Ishikawa (cell line): ENCODE results near the gene GPD2.

Experiments
- CEBPB ChIP-seq: IDR thresholded peaks from 2 replicates; pipeline ENCODE4 v1.6.1; 2012
- CREB1 ChIP-seq: IDR thresholded peaks from 2 replicates; pipeline ENCODE4 v1.6.1; 2012; ENCODE audit warnings: low read depth
- EGR1 ChIP-seq: IDR thresholded peaks from 2 replicates; pipeline ENCODE4 v1.6.1; 2012
- EP300 ChIP-seq: IDR thresholded peaks from 2 replicates; pipeline ENCODE4 v1.6.1; 2012; ENCODE audit warnings: borderline replicate concordance
- FOXM1 ChIP-seq: IDR thresholded peaks from 2 replicates; pipeline ENCODE4 v1.6.1; 2012; ENCODE audit warnings: low read depth, borderline replicate concordance
- NFIC ChIP-seq: IDR thresholded peaks from 2 replicates; pipeline ENCODE4 v1.6.1; 2012
- RAD21 ChIP-seq: IDR thresholded peaks from 2 replicates; pipeline ENCODE4 v1.6.1; 2012; ENCODE audit warnings: low read depth
- REST ChIP-seq: IDR thresholded peaks from 2 replicates; pipeline ENCODE4 v1.6.1; 2012; ENCODE audit warnings: low read depth, mild to moderate bottlenecking
- TAF1 ChIP-seq: IDR thresholded peaks from 2 replicates; pipeline ENCODE4 v1.6.1; 2012; ENCODE audit warnings: low read depth, mild to moderate bottlenecking
- TCF12 ChIP-seq: IDR thresholded peaks from 2 replicates; pipeline ENCODE4 v1.6.1; 2012; ENCODE audit warnings: low read depth
- TEAD4 ChIP-seq: IDR thresholded peaks from 2 replicates; pipeline ENCODE4 v1.6.1; 2012
- YY1 ChIP-seq: IDR thresholded peaks from 2 replicates; pipeline ENCODE4 v1.6.1; 2012; ENCODE audit warnings: low read depth
- ZBTB7A ChIP-seq: IDR thresholded peaks from 2 replicates; pipeline ENCODE4 v1.6.1; 2012; ENCODE audit warnings: low read depth
- TF ChIP-seq, protein P1 (sequence below): IDR thresholded peaks from 2 replicates; pipeline ENCODE4 v1.6.1; 2012
- TF ChIP-seq, protein P2 (sequence below): IDR thresholded peaks from 2 replicates; pipeline ENCODE4 v1.6.1; 2012

The GPD2 gene

DNA sequence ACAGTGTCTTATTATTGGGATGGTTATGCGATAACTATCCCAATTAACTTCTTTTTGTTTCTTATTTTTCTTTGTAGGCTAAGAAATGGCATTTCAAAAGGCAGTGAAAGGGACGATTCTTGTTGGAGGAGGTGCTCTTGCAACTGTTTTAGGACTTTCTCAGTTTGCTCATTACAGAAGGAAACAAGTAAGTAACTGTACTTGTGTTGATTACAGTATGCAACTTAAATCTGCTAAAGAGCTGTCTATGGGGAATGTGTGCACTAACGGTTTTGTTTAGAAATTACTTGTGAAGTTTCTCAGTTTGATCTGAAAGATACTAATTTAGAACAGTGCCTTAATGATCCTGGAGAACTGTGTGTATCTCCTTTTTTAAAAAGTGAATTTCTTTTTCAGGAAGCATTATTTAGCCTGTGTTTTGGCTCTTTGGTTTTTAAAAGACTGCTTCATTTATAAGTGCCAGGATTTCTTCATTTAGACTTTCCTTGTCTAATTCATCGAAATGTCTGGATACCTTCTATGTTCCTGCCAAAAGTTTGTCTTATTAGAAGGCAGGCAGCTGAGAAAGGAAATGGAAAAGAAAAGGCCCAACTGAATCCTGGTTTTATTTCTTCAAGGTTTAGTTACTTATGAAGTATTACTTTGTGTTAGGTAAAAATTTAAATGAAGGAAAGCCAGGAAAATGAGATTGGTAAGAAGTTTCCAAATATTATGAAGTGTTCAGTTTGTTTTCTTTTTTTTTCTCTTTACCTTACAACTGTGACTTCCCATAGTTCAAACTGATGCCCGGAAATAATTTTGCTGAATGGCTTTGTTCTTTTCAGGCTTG, 40.1 kb downstream of the GPD2 start:
- TF ChIP-seq TCF12 (no peak), TEAD4 (no peak), ZBTB7A (no peak), NFIC (no peak), YY1 (no peak), EP300 (no peak), TAF1 (no peak)
- TF ChIP-seq, protein P1, sequence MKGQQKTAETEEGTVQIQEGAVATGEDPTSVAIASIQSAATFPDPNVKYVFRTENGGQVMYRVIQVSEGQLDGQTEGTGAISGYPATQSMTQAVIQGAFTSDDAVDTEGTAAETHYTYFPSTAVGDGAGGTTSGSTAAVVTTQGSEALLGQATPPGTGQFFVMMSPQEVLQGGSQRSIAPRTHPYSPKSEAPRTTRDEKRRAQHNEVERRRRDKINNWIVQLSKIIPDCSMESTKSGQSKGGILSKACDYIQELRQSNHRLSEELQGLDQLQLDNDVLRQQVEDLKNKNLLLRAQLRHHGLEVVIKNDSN: no peak
- TF ChIP-seq, protein P2, sequence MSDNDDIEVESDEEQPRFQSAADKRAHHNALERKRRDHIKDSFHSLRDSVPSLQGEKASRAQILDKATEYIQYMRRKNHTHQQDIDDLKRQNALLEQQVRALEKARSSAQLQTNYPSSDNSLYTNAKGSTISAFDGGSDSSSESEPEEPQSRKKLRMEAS: no peak

DNA sequence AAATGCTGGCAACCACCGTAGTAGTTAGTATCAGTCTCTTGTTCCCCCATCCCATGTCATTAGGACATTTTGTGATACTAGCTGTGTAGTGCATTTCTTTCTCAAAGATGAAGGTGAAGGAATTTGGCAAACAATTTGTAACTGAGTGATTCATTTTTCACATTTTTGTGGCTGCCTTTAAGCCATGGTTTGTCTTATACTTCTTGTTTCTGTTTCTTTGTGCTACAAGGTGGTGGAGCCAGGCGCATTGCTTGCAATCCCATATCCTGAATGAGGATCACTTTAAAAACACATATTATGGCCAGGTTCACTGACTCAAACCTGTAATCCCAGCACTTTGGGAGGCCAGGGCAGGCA, 40.6 kb downstream of the GPD2 start:
- TF ChIP-seq TCF12: no peak
- no peak for TF ChIP-seq CREB1
- no peak for TF ChIP-seq TAF1
- TF ChIP-seq NFIC: no peak
- TF ChIP-seq EGR1: no peak

GRCh38 chr2:156480376-156480775, 44.2 kb downstream of the GPD2 start:
- no peak for TF ChIP-seq TCF12
- no peak for TF ChIP-seq CREB1
- no peak for TF ChIP-seq EP300
- no peak for TF ChIP-seq FOXM1
- no peak for TF ChIP-seq YY1
- TF ChIP-seq, protein P2: no peak
- TF ChIP-seq TAF1: no peak
- TF ChIP-seq EGR1: no peak
- TF ChIP-seq REST: no peak
- TF ChIP-seq NFIC: no peak
- no peak for TF ChIP-seq TEAD4

DNA sequence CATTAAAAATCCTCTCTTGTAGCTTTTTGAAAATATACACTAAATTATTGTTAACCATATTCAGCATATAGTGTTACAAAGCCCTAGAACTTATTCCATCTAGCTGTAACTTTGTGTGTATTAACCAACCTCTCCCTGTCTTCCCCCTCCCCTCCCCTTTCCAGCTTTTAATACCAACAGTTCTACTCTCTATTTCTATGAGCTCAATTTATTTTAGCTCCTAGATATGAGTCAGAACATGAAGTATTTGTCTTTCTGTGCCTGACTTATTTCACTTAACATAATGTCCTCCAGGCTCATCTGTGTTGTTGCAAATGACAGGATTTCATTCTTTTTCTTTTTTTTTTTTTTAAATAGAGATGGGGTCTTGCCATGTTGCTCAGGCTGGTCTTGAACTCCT, 45.1 kb downstream of the GPD2 start:
- TF ChIP-seq YY1: no peak
- TF ChIP-seq, protein P1: no peak

- TF ChIP-seq CEBPB (no peak), EGR1 (no peak), TEAD4 (no peak), TCF12 (no peak), TAF1 (no peak), REST (no peak), CREB1 (no peak), NFIC (no peak), RAD21 (no peak)
- TF ChIP-seq, protein P2: no peak
- TF ChIP-seq, protein P1: no peak
Observed at GRCh38 chr2:156483741-156484173, 47.6 kb downstream of the GPD2 start.

DNA sequence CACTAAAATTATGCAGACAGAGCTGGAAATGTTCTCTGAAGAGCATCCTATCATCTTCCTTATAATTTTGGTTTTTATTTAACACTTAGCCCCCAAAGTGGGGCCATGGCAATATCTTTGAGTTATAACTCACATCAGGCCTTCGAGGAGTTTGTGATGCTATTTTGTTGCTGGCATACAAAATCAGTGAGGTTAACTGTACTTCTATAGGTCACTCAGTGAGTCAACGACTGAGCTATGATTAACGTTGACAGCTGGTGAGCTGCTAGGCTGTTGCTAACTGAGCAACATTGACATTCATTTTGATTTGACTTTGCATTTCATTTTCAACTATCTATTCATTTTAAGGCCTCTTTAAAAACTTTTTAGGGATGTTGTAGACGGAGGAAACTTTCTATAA, 50.0 kb downstream of the GPD2 start:
- TF ChIP-seq, protein P1: no peak
- TF ChIP-seq CEBPB: no peak
- no peak for TF ChIP-seq YY1
- no peak for TF ChIP-seq RAD21
- TF ChIP-seq REST: no peak
- TF ChIP-seq FOXM1: no peak
- no peak for TF ChIP-seq ZBTB7A
